HepG2 (cell line): ENCODE measurements around the gene SSH3. TPM values are rescaled to one million over a fixed set of nuclear protein-coding genes. Genes with fewer than 3 reads are reported as not detected.

Source experiments
- ASH2L ChIP-seq: fragments of 300-600, 200-600 bp; sonication (generic); IDR thresholded peaks from 2 replicates; pipeline ENCODE4 v1.7.0; 2017; ENCODE audit warnings: low read depth, mild to moderate bottlenecking, moderate library complexity, mixed read lengths, low read length; ENCODE audit not compliant: insufficient read length
- CSRNP1 ChIP-seq: sonication (generic); formaldehyde crosslinking; IDR thresholded peaks from 2 replicates; pipeline ENCODE4 v1.8.1; 2023; ENCODE audit warnings: mild to moderate bottlenecking, missing genetic modification reagents
- FOXK2 ChIP-seq: fragments of 450-650 bp; IDR thresholded peaks from 2 replicates; pipeline ENCODE4 v1.6.1; 2016
- GABPB1 ChIP-seq: IDR thresholded peaks from 2 replicates; pipeline ENCODE4 v1.6.1; 2016; ENCODE audit warnings: mild to moderate bottlenecking, missing genetic modification reagents, moderate library complexity, missing compliant biosample characterization
- GATAD1 ChIP-seq: IDR thresholded peaks from 2 replicates; pipeline ENCODE4 v1.6.1; 2016; ENCODE audit warnings: missing genetic modification reagents, missing compliant biosample characterization
- HMGXB3 ChIP-seq: sonication (generic); formaldehyde crosslinking; IDR thresholded peaks from 2 replicates; pipeline ENCODE4 v1.4.0; 2020; ENCODE audit warnings: missing genetic modification reagents, borderline replicate concordance
- HNF4G ChIP-seq, 2 experiments: sonication (generic) in 1 of 2; formaldehyde crosslinking in 1 of 2; IDR thresholded peaks; 2 replicates each; pipeline versions ENCODE4 v1.4.0 to v1.6.1; 2011 to 2020; ENCODE audit warnings: borderline replicate concordance in 2 of 2, low read depth in 2 of 2, mild to moderate bottlenecking in 2 of 2, low read length in 1 of 2, missing genetic modification reagents in 1 of 2, moderate library complexity in 1 of 2
- KAT8 ChIP-seq: IDR thresholded peaks from 2 replicates; pipeline ENCODE4 v1.6.1; 2016; ENCODE audit warnings: missing genetic modification reagents, missing compliant biosample characterization
- KLF13 ChIP-seq: sonication (generic); formaldehyde crosslinking; IDR thresholded peaks from 2 replicates; pipeline ENCODE4 v1.4.0; 2020; ENCODE audit warnings: mild to moderate bottlenecking, missing genetic modification reagents
- MED13 ChIP-seq: sonication (generic); formaldehyde crosslinking; IDR thresholded peaks from 2 replicates; pipeline ENCODE4 v1.5.0; 2020; ENCODE audit warnings: missing genetic modification reagents
- MEIS1 ChIP-seq: sonication (generic); formaldehyde crosslinking; IDR thresholded peaks from 2 replicates; pipeline ENCODE4 v1.9.0; 2021; ENCODE audit warnings: mild to moderate bottlenecking, missing genetic modification reagents, moderate library complexity, borderline replicate concordance
- MLX ChIP-seq: IDR thresholded peaks from 2 replicates; pipeline ENCODE4 v1.6.1; 2016
- POLR2A ChIP-seq, 2 experiments: IDR thresholded peaks; 2 replicates each; pipeline ENCODE4 v1.6.1; 2011; ENCODE audit warnings: low read depth in 2 of 2, low read length in 2 of 2, mild to moderate bottlenecking in 1 of 2, moderate library complexity in 1 of 2; ENCODE audit not compliant: insufficient read depth in 1 of 2
- ZBTB49 ChIP-seq: sonication (generic); formaldehyde crosslinking; IDR thresholded peaks from 2 replicates; pipeline ENCODE4 v1.4.0; 2020; ENCODE audit warnings: missing genetic modification reagents, borderline replicate concordance
- ZFP36L2 ChIP-seq: sonication (generic); formaldehyde crosslinking; IDR thresholded peaks from 2 replicates; pipeline ENCODE4 v1.4.0; 2020; ENCODE audit warnings: missing genetic modification reagents
- ZNF136 ChIP-seq: sonication (generic); formaldehyde crosslinking; IDR thresholded peaks from 2 replicates; pipeline ENCODE4 v1.8.1; 2022; ENCODE audit warnings: low read depth, mild to moderate bottlenecking, moderate library complexity, missing genetic modification reagents
- ZNF143 ChIP-seq: sonication (generic); formaldehyde crosslinking; IDR thresholded peaks from 2 replicates; pipeline ENCODE4 v1.4.0; 2020; ENCODE audit warnings: missing genetic modification reagents
- ZNF17 ChIP-seq: sonication (generic); formaldehyde crosslinking; IDR thresholded peaks from 2 replicates; pipeline ENCODE4 v1.5.0; 2020; ENCODE audit warnings: mild to moderate bottlenecking, missing genetic modification reagents
- ZNF207 ChIP-seq: fragments of 450-650 bp; IDR thresholded peaks from 2 replicates; pipeline ENCODE4 v1.6.1; 2016; ENCODE audit warnings: antibody characterized with exemption, borderline replicate concordance
- ZNF382 ChIP-seq: sonication (generic); formaldehyde crosslinking; IDR thresholded peaks from 2 replicates; pipeline ENCODE4 v1.5.0; 2020; ENCODE audit warnings: missing genetic modification reagents, mild to moderate bottlenecking, borderline replicate concordance
- ZNF619 ChIP-seq: sonication (generic); formaldehyde crosslinking; IDR thresholded peaks from 2 replicates; pipeline ENCODE4 v1.4.0; 2020; ENCODE audit warnings: mild to moderate bottlenecking, missing genetic modification reagents
- polyA plus RNA-seq, 8 experiments: library from polyadenylated mRNA; depleted of rRNA in 3 of 8; stranded (reverse) in 7 of 8; unstranded in 1 of 8; fragments of >200 nt; fragmentation: Illumina TruSeq in 4 of 8; extraction: Trizol in 4 of 8; gene quantifications; 2 replicates each; pipeline versions ENCODE4 v1.2.1 to v1.2.3, GENCODE V29; 2011 to 2016; ENCODE audit warnings: low read depth in 4 of 8, missing spikeins in 1 of 8, mixed read lengths in 1 of 8; ENCODE audit not compliant: insufficient read depth in 1 of 8
- total RNA-seq, 5 experiments: library from RNA; depleted of rRNA; stranded (reverse); fragments of >200 nt; fragmentation: Illumina TruSeq; extraction: Trizol; gene quantifications; 2 replicates each; pipeline ENCODE4 v1.2.3, GENCODE V29; 2016; ENCODE audit warnings: low read depth in 1 of 5

SSH3 gene
- total and polyA plus RNA-seq, 2 of the 13 experiments (the other 11 are each of a cell fraction or from before 2014, with no cell fraction given): 12.4 to 18.8 TPM

GRCh38 chr11:67303132-67303834 is at the start of gene SSH3 (continued):
- TF ChIP-seq ZNF17 (CRISPR knock-in tag): no peak
- TF ChIP-seq ZBTB49 (CRISPR knock-in tag): no peak
- no peak for TF ChIP-seq HMGXB3 (CRISPR knock-in tag)
- TF ChIP-seq ZNF136: no peak
- 0 out of 2 replicates have a peak, but pooled peaks have one; percentile 35 for TF ChIP-seq MEIS1 (CRISPR knock-in tag)
- no peak for TF ChIP-seq MLX (CRISPR knock-in tag)
- no peak for TF ChIP-seq ZNF382 (CRISPR knock-in tag)
- no peak for TF ChIP-seq GATAD1 (CRISPR knock-in tag)
- peak; percentile 24; the same call in 1 of the 2 replicates for TF ChIP-seq KAT8 (CRISPR knock-in tag)
- TF ChIP-seq CSRNP1 (CRISPR knock-in tag): no peak
- TF ChIP-seq ZNF143: no peak
- TF ChIP-seq FOXK2: no peak
- TF ChIP-seq ZNF207: no peak
- no peak; the same call in none of the 2 replicates for TF ChIP-seq GABPB1 (CRISPR knock-in tag)
- TF ChIP-seq KLF13 (CRISPR knock-in tag): no peak
- peak; percentile 23; the same call in 1 of the 2 replicates for TF ChIP-seq HNF4G (IDR thresholded peaks at IDR 0.05; ENCODE audit: borderline replicate concordance, low read depth, low read length)
- TF ChIP-seq HNF4G (CRISPR knock-in tag; IDR thresholded peaks at IDR 0.05; ENCODE audit: borderline replicate concordance, low read depth): 0 out of 2 replicates have a peak, but pooled peaks have one; percentile 22
- TF ChIP-seq ASH2L: no peak
- no peak for TF ChIP-seq ZFP36L2
- no peak for TF ChIP-seq MED13
- no peak for TF ChIP-seq ZNF619
- TF ChIP-seq POLR2A (IDR thresholded peaks at IDR 0.05; ENCODE audit: insufficient read depth in 1 of 2, low read depth in 2 of 2, low read length in 2 of 2): peak in 1 of 2 experiments; percentile 69; a peak in 2 of 4 replicates
